GM19023 (cell line): Measurements from ENCODE around the gene SEC24D.
"Not testable (repeated sequence)": the region's sequence is repeated elsewhere in the genome, so short reads cannot be mapped to it uniquely, and the experiment has no call there.

ENCODE experiments used
- ATAC-seq: cut with Tn5 transposase; IDR thresholded peaks from one replicate; pipeline ENCODE4 v1.9.1; 2021; ENCODE audit warnings: mild to moderate bottlenecking, moderate library complexity; ENCODE audit not compliant: unreplicated experiment

The SEC24D gene

GRCh38 chr4:118835571-118836300 lies at the start of gene SEC24D:
Gene SEC24D, minus strand, starts transcription at chr4:118836126. Its CDS starts 2,430 bp downstream, at chr4:118833696.
- ATAC-seq = peak; percentile 75

- no peak for ATAC-seq
Measured at GRCh38 chr4:118884716-118885115, 48.8 kb upstream of the SEC24D start.

- no peak for ATAC-seq
Measured at GRCh38 chr4:118883861-118884260, 47.9 kb upstream of the SEC24D start.

GRCh38 chr4:118881512-118882146 lies 45.7 kb upstream of the SEC24D start:
- no peak for ATAC-seq

GRCh38 chr4:118879409-118879808 lies 43.5 kb upstream of the SEC24D start:
- no peak for ATAC-seq

- ATAC-seq = not testable (repeated sequence)
Measured at GRCh38 chr4:118878507-118878906, 42.6 kb upstream of the SEC24D start.

GRCh38 chr4:118877797-118878196 lies 41.9 kb upstream of the SEC24D start:
- ATAC-seq = no peak

GRCh38 chr4:118872181-118872580 lies 36.3 kb upstream of the SEC24D start:
- ATAC-seq = no peak

- no peak for ATAC-seq
Measured at GRCh38 chr4:118869808-118870342, 33.9 kb upstream of the SEC24D start.

GRCh38 chr4:118867311-118868067 lies 31.6 kb upstream of the SEC24D start:
- ATAC-seq = no peak

GRCh38 chr4:118866442-118866841 lies 30.5 kb upstream of the SEC24D start:
- no peak for ATAC-seq

GRCh38 chr4:118865091-118865708 lies 29.3 kb upstream of the SEC24D start:
- no peak for ATAC-seq

- ATAC-seq = no peak
Measured at GRCh38 chr4:118858779-118859178, 22.9 kb upstream of the SEC24D start.

- no peak for ATAC-seq
Measured at GRCh38 chr4:118857760-118858159, 21.8 kb upstream of the SEC24D start.

- peak; percentile 92 for ATAC-seq
Measured at GRCh38 chr4:118850488-118851173, 14.7 kb upstream of the SEC24D start.

- no peak for ATAC-seq
Measured at GRCh38 chr4:118849867-118850487, 14.1 kb upstream of the SEC24D start.

GRCh38 chr4:118848901-118849300 lies 13.0 kb upstream of the SEC24D start:
- ATAC-seq = no peak

GRCh38 chr4:118848242-118848641 lies 12.3 kb upstream of the SEC24D start:
- ATAC-seq = no peak

- ATAC-seq = no peak
Measured at GRCh38 chr4:118846979-118847378, 11.1 kb upstream of the SEC24D start.

GRCh38 chr4:118845552-118846050 lies 9.7 kb upstream of the SEC24D start:
- ATAC-seq = no peak
